NB4 (cell line): ENCODE data around the gene INSC.

ENCODE experiments used
- POLR2A ChIP-seq: IDR thresholded peaks from 2 replicates; pipeline ENCODE4 v1.6.1; 2011; ENCODE audit warnings: mild to moderate bottlenecking; ENCODE audit not compliant: insufficient read length; ENCODE audit errors: extremely low read depth
- TF ChIP-seq, protein P1 (sequence below): IDR thresholded peaks from one replicate; pipeline ENCODE4 v1.5.1; 2012; ENCODE audit warnings: low read depth, low read length

DNA sequence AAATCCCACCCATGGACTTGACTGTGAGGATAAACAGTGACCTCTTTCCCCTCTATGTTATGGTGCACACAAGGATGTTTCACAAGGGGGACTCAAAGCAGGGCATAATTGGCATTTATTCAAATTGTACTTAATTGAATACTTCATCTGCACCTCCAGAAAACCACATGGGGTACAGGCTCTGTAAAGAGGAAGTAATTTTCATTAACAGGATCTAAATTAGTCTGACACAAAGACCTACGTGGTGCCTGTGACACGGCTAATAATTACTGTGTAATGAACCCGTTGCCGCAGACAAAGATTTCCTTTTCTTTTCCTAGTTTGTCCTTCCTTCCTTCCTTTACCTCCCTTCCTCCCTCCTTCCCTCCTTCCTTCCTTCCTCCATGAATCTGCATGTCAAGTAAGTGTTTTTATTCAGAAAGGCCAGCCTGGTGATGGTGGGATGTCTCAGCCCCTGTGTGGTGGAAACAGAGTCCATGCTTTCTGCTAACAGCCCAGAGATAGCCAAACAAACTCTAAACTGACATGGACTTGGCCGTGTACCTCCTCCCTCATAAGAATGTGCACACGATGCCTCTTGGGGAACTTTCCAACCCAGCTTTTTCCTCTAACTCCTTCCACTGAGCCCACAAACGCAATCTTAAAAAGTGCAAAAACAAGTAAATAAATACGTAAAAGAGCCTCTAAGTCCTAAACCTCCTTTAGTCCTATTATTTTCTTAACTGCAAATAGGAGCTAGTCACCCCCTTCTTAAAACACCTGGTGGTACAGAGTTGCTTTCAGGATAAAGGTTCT, 118.8 kb downstream of the INSC start:
- TF ChIP-seq POLR2A: no peak
- TF ChIP-seq, protein P1, sequence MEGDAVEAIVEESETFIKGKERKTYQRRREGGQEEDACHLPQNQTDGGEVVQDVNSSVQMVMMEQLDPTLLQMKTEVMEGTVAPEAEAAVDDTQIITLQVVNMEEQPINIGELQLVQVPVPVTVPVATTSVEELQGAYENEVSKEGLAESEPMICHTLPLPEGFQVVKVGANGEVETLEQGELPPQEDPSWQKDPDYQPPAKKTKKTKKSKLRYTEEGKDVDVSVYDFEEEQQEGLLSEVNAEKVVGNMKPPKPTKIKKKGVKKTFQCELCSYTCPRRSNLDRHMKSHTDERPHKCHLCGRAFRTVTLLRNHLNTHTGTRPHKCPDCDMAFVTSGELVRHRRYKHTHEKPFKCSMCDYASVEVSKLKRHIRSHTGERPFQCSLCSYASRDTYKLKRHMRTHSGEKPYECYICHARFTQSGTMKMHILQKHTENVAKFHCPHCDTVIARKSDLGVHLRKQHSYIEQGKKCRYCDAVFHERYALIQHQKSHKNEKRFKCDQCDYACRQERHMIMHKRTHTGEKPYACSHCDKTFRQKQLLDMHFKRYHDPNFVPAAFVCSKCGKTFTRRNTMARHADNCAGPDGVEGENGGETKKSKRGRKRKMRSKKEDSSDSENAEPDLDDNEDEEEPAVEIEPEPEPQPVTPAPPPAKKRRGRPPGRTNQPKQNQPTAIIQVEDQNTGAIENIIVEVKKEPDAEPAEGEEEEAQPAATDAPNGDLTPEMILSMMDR: no peak
